Colon (tissue), 2 donors: Measurements from ENCODE around the gene CHPT1.
"Not testable (repeated sequence)": the region's sequence is repeated elsewhere in the genome, so short reads cannot be mapped to it uniquely, and the experiment has no call there.

Experiments
- FAIRE-seq: peaks from 2 replicates; lab custom pipeline; 2012; peaks lifted over from hg19 to GRCh38; lab: Jason Lieb, UNC
- donor health status: control.
- donor health status: control.

CHPT1 gene

GRCh38 chr12:101722392-101722791 is 25.0 kb downstream of the CHPT1 start:
- no peak for FAIRE-seq

- no peak for FAIRE-seq
Observed at GRCh38 chr12:101727098-101727497, 29.7 kb downstream of the CHPT1 start.

GRCh38 chr12:101729842-101730241 is 32.4 kb downstream of the CHPT1 start:
- FAIRE-seq, result no peak

GRCh38 chr12:101732318-101732717 is 34.9 kb downstream of the CHPT1 start:
- FAIRE-seq, result no peak

GRCh38 chr12:101733166-101733565 is 35.7 kb downstream of the CHPT1 start:
- no peak for FAIRE-seq

GRCh38 chr12:101734482-101734881 is 37.0 kb downstream of the CHPT1 start:
- not testable (repeated sequence) for FAIRE-seq

- FAIRE-seq, result no peak
Observed at GRCh38 chr12:101737476-101737875, 40.0 kb downstream of the CHPT1 start.

- no peak for FAIRE-seq
Observed at GRCh38 chr12:101738920-101739665, 41.7 kb downstream of the CHPT1 start, which contains the start of gene SYCP3. Gene SYCP3, minus strand, starts transcription at chr12:101739462. Its CDS starts 1,527 bp downstream, at chr12:101737935.

- FAIRE-seq, result no peak
Observed at GRCh38 chr12:101740566-101740965, 43.1 kb downstream of the CHPT1 start.

GRCh38 chr12:101740980-101741379 is 43.5 kb downstream of the CHPT1 start:
- FAIRE-seq, result no peak

GRCh38 chr12:101743242-101743641 is 45.8 kb downstream of the CHPT1 start:
- no peak for FAIRE-seq

- no peak for FAIRE-seq
Observed at GRCh38 chr12:101743724-101744472, 46.5 kb downstream of the CHPT1 start.

- no peak for FAIRE-seq
Observed at GRCh38 chr12:101745481-101745880, 48.0 kb downstream of the CHPT1 start.

GRCh38 chr12:101746196-101746595 is 48.8 kb downstream of the CHPT1 start:
- FAIRE-seq, result no peak

- FAIRE-seq, result no peak
Observed at GRCh38 chr12:101746661-101747060, 49.2 kb downstream of the CHPT1 start.

- no peak for FAIRE-seq
Observed at GRCh38 chr12:101747697-101748096, 50.3 kb downstream of the CHPT1 start.

GRCh38 chr12:101748907-101749306 is 51.5 kb downstream of the CHPT1 start:
- FAIRE-seq, result no peak

GRCh38 chr12:101749657-101750056 is 52.2 kb downstream of the CHPT1 start:
- no peak for FAIRE-seq

GRCh38 chr12:101750152-101750551 is 52.7 kb downstream of the CHPT1 start:
- FAIRE-seq, result no peak

- FAIRE-seq, result no peak
Observed at GRCh38 chr12:101759396-101760047, 62.1 kb downstream of the CHPT1 start.

- FAIRE-seq, result no peak
Observed at GRCh38 chr12:101761350-101761749, 63.9 kb downstream of the CHPT1 start.

- no peak for FAIRE-seq
Observed at GRCh38 chr12:101761781-101762180, 64.3 kb downstream of the CHPT1 start.
